Panc1 (cell line): ENCODE measurements around the gene CCL22.

ENCODE experiments used
- CTCF ChIP-seq: fragments of 450-650 bp; IDR thresholded peaks from 2 replicates; pipeline ENCODE4 v1.5.1; 2017; ENCODE audit warnings: mild to moderate bottlenecking
- POLR2AphosphoS5 ChIP-seq: IDR thresholded peaks from 2 replicates; pipeline ENCODE4 v1.6.1; 2012; ENCODE audit warnings: mild to moderate bottlenecking, low read depth, low read length, moderate library complexity
- REST ChIP-seq, 2 experiments: IDR thresholded peaks; 2 replicates each; pipeline ENCODE4 v1.6.1; 2011 to 2012; ENCODE audit warnings: low read depth in 2 of 2, control low read depth in 1 of 2, low read length in 1 of 2, mild to moderate bottlenecking in 1 of 2, moderate library complexity in 1 of 2; ENCODE audit not compliant: insufficient read depth in 1 of 2
- SIN3A ChIP-seq: IDR thresholded peaks from 2 replicates; pipeline ENCODE4 v1.6.1; 2012; ENCODE audit warnings: low read depth, mild to moderate bottlenecking, low read length, moderate library complexity, borderline replicate concordance; ENCODE audit not compliant: insufficient read depth

GRCh38 chr16:57335366-57335765, 23.2 kb upstream of the CCL22 start:
- TF ChIP-seq CTCF (no peak), POLR2AphosphoS5 (no peak), SIN3A (no peak), REST (IDR thresholded peaks at IDR 0.05; ENCODE audit: insufficient read depth in 1 of 2, low read depth in 2 of 2, low read length in 1 of 2) (no peak)
